Activated naive CD8-positive, alpha-beta T cell (primary cell): Measurements from ENCODE around the gene TRABD2A.
"Not testable (repeated sequence)": the region's sequence is repeated elsewhere in the genome, so short reads cannot be mapped to it uniquely, and the experiment has no call there.

Experiments
- H3K27ac Mint-ChIP-seq: one replicate; pipeline ENCODE4 v1.8.0; 2021; ENCODE audit warnings: mixed read lengths
- H3K27me3 Mint-ChIP-seq: one replicate; pipeline ENCODE4 v1.8.0; 2021; ENCODE audit warnings: mixed read lengths
- H3K36me3 Mint-ChIP-seq: one replicate; pipeline ENCODE4 v1.8.0; 2021; ENCODE audit warnings: mixed read lengths
- H3K4me1 Mint-ChIP-seq: one replicate; pipeline ENCODE4 v1.8.0; 2021; ENCODE audit warnings: low read depth, mixed read lengths
- H3K4me3 Mint-ChIP-seq: one replicate; pipeline ENCODE4 v1.8.0; 2021; ENCODE audit warnings: mild to moderate bottlenecking, mixed read lengths
- H3K9me3 Mint-ChIP-seq: one replicate; pipeline ENCODE4 v1.8.0; 2021; ENCODE audit warnings: low read depth, mixed read lengths

Gene TRABD2A

GRCh38 chr2:84878896-84879583 lies 1.8 kb downstream of the TRABD2A start:
- Mint-ChIP-seq H3K27ac (peak overlapping the region; percentile 95), H3K36me3 (peaks cover 11% of the 10 kb centered on the region)

GRCh38 chr2:84878459-84878858 lies 2.4 kb downstream of the TRABD2A start:
- Mint-ChIP-seq H3K27me3 (no peaks in the 10 kb centered on the region), H3K27ac (peak overlapping the region; percentile 95), H3K36me3 (peaks cover 11% of the 10 kb centered on the region), H3K4me1 (peaks cover 79% of the 10 kb centered on the region), H3K4me3 (peak overlapping the region; percentile 96), H3K9me3 (no peaks in the 10 kb centered on the region)

More at GRCh38 chr2:84878896-84879583, 1.8 kb downstream of the TRABD2A start:
- Mint-ChIP-seq H3K9me3 (no peaks in the 10 kb centered on the region), H3K4me3 (peak overlapping the region; percentile 96), H3K27me3 (no peaks in the 10 kb centered on the region), H3K4me1 (peaks cover 77% of the 10 kb centered on the region)

- peaks cover 78% of the 10 kb centered on the region for H3K4me1 Mint-ChIP-seq
- peak overlapping the region; percentile 95 for H3K27ac Mint-ChIP-seq
- no peaks in the 10 kb centered on the region for H3K9me3 Mint-ChIP-seq
- peaks cover 11% of the 10 kb centered on the region for H3K36me3 Mint-ChIP-seq
- H3K4me3 Mint-ChIP-seq, result peak overlapping the region; percentile 96
- no peaks in the 10 kb centered on the region for H3K27me3 Mint-ChIP-seq
These were observed 4.5 kb downstream of the TRABD2A start for GRCh38 chr2:84876369-84876768.

- peaks cover 83% of the 10 kb centered on the region for H3K4me1 Mint-ChIP-seq
- not testable (repeated sequence) for H3K9me3 Mint-ChIP-seq, H3K27me3 Mint-ChIP-seq
- peaks cover 12% of the 10 kb centered on the region for H3K36me3 Mint-ChIP-seq
- H3K27ac Mint-ChIP-seq, result peak overlapping the region; percentile 95
- H3K4me3 Mint-ChIP-seq, result peak overlapping the region; percentile 96
These were observed 5.3 kb downstream of the TRABD2A start for GRCh38 chr2:84875619-84876018.

- H3K4me1 Mint-ChIP-seq, result peaks cover 87% of the 10 kb centered on the region
- H3K27me3 Mint-ChIP-seq, result no peaks in the 10 kb centered on the region
- H3K27ac Mint-ChIP-seq, result peak overlapping the region; percentile 95
- peak overlapping the region; percentile 75 for H3K4me3 Mint-ChIP-seq
- no peaks in the 10 kb centered on the region for H3K9me3 Mint-ChIP-seq
- H3K36me3 Mint-ChIP-seq, result peaks cover 16% of the 10 kb centered on the region
These were observed 5.7 kb downstream of the TRABD2A start for GRCh38 chr2:84875213-84875560.

- Mint-ChIP-seq H3K9me3 (no peaks in the 10 kb centered on the region), H3K4me1 (peaks cover 91% of the 10 kb centered on the region), H3K36me3 (peaks cover 19% of the 10 kb centered on the region), H3K4me3 (peak overlapping the region; percentile 75), H3K27ac (peak overlapping the region; percentile 95), H3K27me3 (no peaks in the 10 kb centered on the region)
These were observed 6.3 kb downstream of the TRABD2A start for GRCh38 chr2:84874381-84875212.

GRCh38 chr2:84873350-84873749 lies 7.5 kb downstream of the TRABD2A start:
- Mint-ChIP-seq H3K27ac (peak overlapping the region; percentile 95), H3K36me3 (peaks cover 19% of the 10 kb centered on the region), H3K27me3 (no peaks in the 10 kb centered on the region), H3K4me1 (peaks cover 88% of the 10 kb centered on the region), H3K4me3 (peak overlapping the region; percentile 44), H3K9me3 (no peaks in the 10 kb centered on the region)

- Mint-ChIP-seq H3K4me1 (peaks cover 86% of the 10 kb centered on the region), H3K36me3 (peaks cover 20% of the 10 kb centered on the region), H3K27ac (peak overlapping the region; percentile 96)
- H3K4me3 Mint-ChIP-seq, H3K27me3 Mint-ChIP-seq, H3K9me3 Mint-ChIP-seq: not testable (repeated sequence)
These were observed 8.2 kb downstream of the TRABD2A start for GRCh38 chr2:84872691-84873090.

- H3K9me3 Mint-ChIP-seq, result no peaks in the 10 kb centered on the region
- peak overlapping the region; percentile 78 for H3K4me3 Mint-ChIP-seq
- H3K27ac Mint-ChIP-seq, result peak overlapping the region; percentile 96
- peaks cover 17% of the 10 kb centered on the region for H3K36me3 Mint-ChIP-seq
- H3K27me3 Mint-ChIP-seq, result no peaks in the 10 kb centered on the region
- H3K4me1 Mint-ChIP-seq, result peaks cover 86% of the 10 kb centered on the region
These were observed 10.6 kb downstream of the TRABD2A start for GRCh38 chr2:84870306-84870705.

- not testable (repeated sequence) for H3K9me3 Mint-ChIP-seq
These were observed 12.6 kb downstream of the TRABD2A start for GRCh38 chr2:84868327-84868726.

GRCh38 chr2:84866122-84866521 lies 14.8 kb downstream of the TRABD2A start:
- H3K27ac Mint-ChIP-seq, result peak overlapping the region; percentile 97
- H3K4me1 Mint-ChIP-seq, result peaks cover 91% of the 10 kb centered on the region
- peaks cover 10% of the 10 kb centered on the region for H3K36me3 Mint-ChIP-seq
- no peak overlapping the region for H3K4me3 Mint-ChIP-seq
- H3K27me3 Mint-ChIP-seq, result no peaks in the 10 kb centered on the region
- H3K9me3 Mint-ChIP-seq, result no peaks in the 10 kb centered on the region

More at GRCh38 chr2:84868327-84868726, 12.6 kb downstream of the TRABD2A start:
- H3K4me3 Mint-ChIP-seq, H3K27me3 Mint-ChIP-seq: not testable (repeated sequence)
- Mint-ChIP-seq H3K4me1 (peaks cover 84% of the 10 kb centered on the region), H3K27ac (peak overlapping the region; percentile 97), H3K36me3 (peaks cover 10% of the 10 kb centered on the region)

- Mint-ChIP-seq H3K9me3 (no peaks in the 10 kb centered on the region), H3K27me3 (no peaks in the 10 kb centered on the region), H3K4me1 (peaks cover 90% of the 10 kb centered on the region), H3K36me3 (peaks cover 6% of the 10 kb centered on the region), H3K4me3 (peak overlapping the region; percentile 70), H3K27ac (peak overlapping the region; percentile 97)
These were observed 15.6 kb downstream of the TRABD2A start for GRCh38 chr2:84865181-84865783.

- Mint-ChIP-seq H3K4me1 (peaks cover 94% of the 10 kb centered on the region), H3K4me3 (peak overlapping the region; percentile 65), H3K36me3 (peaks cover 6% of the 10 kb centered on the region), H3K9me3 (no peaks in the 10 kb centered on the region), H3K27ac (peak overlapping the region; percentile 93), H3K27me3 (no peaks in the 10 kb centered on the region)
These were observed 18.9 kb downstream of the TRABD2A start for GRCh38 chr2:84862006-84862405.

GRCh38 chr2:84861539-84861938 lies 19.3 kb downstream of the TRABD2A start:
- Mint-ChIP-seq H3K27ac (peak overlapping the region; percentile 93), H3K36me3 (peaks cover 8% of the 10 kb centered on the region), H3K4me1 (peaks cover 94% of the 10 kb centered on the region), H3K9me3 (peaks cover 3% of the 10 kb centered on the region), H3K27me3 (no peaks in the 10 kb centered on the region), H3K4me3 (peak overlapping the region; percentile 65)

GRCh38 chr2:84858937-84859336 lies 21.9 kb downstream of the TRABD2A start:
- Mint-ChIP-seq H3K4me1 (peaks cover 94% of the 10 kb centered on the region), H3K27ac (peak overlapping the region; percentile 98), H3K36me3 (peaks cover 9% of the 10 kb centered on the region), H3K27me3 (no peaks in the 10 kb centered on the region), H3K4me3 (peak overlapping the region; percentile 76), H3K9me3 (peaks cover 3% of the 10 kb centered on the region)
